ENCODE data around the gene TPM3. TPM values are rescaled to one million over a fixed set of nuclear protein-coding genes. Genes with fewer than 3 reads are reported as not detected.

TPM3 gene
- total and polyA plus RNA-seq, 2 donors (not counting 1 experiment from before 2014, with no cell fraction given) = 215 to 842 TPM

GRCh38 chr1:154220071-154220969, 28.4 kb upstream of the TPM3 start, which contains the start of gene UBAP2L:
TSS of gene UBAP2L (plus strand) at chr1:154220955. CDS start at chr1:154225124, 4,169 bp downstream.
- H3K9ac ChIP-seq (ENCODE audit: insufficient read depth, low read length) = peak within 1 kb of the TSS; percentile 100

GRCh38 chr1:154219541-154219940, 27.6 kb upstream of the TPM3 start:
- TF ChIP-seq EZH2 (IDR thresholded peaks at IDR 0.05; ENCODE audit: low read length, missing control alignments) (no peak), CTCF (conservative IDR thresholded peaks at IDR 0.05 in 1 of 2, IDR thresholded peaks at IDR 0.05 in 1 of 2; ENCODE audit: low read depth in 1 of 2, low read length in 2 of 2) (no peak)
- H4K20me1 ChIP-seq (ENCODE audit: control insufficient read depth, extremely low read depth, insufficient read depth, low read length) = peaks cover 3% of the 10 kb centered on the region
- H3K4me2 ChIP-seq (ENCODE audit: extremely low read depth, insufficient read depth, low read length) = peak overlapping the region; percentile 92
- peaks cover 7% of the 10 kb centered on the region for H3K4me1 ChIP-seq (ENCODE audit: control insufficient read depth, extremely low read depth, insufficient read depth, low read length)
- H3K79me2 ChIP-seq (ENCODE audit: control insufficient read depth, insufficient read depth, low read length) = peaks cover 77% of the 10 kb centered on the region
- peak; percentile 12 to 35 for DNase-seq (ENCODE audit: low read depth in 2 of 2)
- H3K27me3 ChIP-seq (ENCODE audit: control insufficient read depth, insufficient read depth, low read length) = no peaks in the 10 kb centered on the region
- no peaks in the 10 kb centered on the region for H3K9me3 ChIP-seq (ENCODE audit: control insufficient read depth, insufficient read depth, low read depth, low read length)
- peaks cover 4% of the 10 kb centered on the region for H3K36me3 ChIP-seq (ENCODE audit: control insufficient read depth, insufficient read depth, low read length)
- H3K4me3 ChIP-seq (replicated peaks in 1 of 4; ENCODE audit: control extremely low read depth in 1 of 4, insufficient read depth in 1 of 4, low read depth in 3 of 4, low read length in 4 of 4) = peak overlapping the region; percentile 79 to 97 (median 82)
- H2AFZ ChIP-seq (ENCODE audit: low read length) = no peak overlapping the region
- peak overlapping the region; percentile 24 for H3K9ac ChIP-seq (ENCODE audit: insufficient read depth, low read length)
- H3K27ac ChIP-seq (ENCODE audit: insufficient read depth, low read length) = peak overlapping the region; percentile 99

More at GRCh38 chr1:154220071-154220969, 28.4 kb upstream of the TPM3 start, which contains the start of gene UBAP2L:
- Histone ChIP-seq H4K20me1 (ENCODE audit: control insufficient read depth, extremely low read depth, insufficient read depth, low read length) (peaks cover 3% of the 10 kb centered on the region), H3K27me3 (ENCODE audit: control insufficient read depth, insufficient read depth, low read length) (no peaks in the 10 kb centered on the region), H3K4me2 (ENCODE audit: extremely low read depth, insufficient read depth, low read length) (peak within 1 kb of the TSS; percentile 92), H3K9me3 (ENCODE audit: control insufficient read depth, insufficient read depth, low read depth, low read length) (no peaks in the 10 kb centered on the region), H3K4me1 (ENCODE audit: control insufficient read depth, extremely low read depth, insufficient read depth, low read length) (peaks cover 7% of the 10 kb centered on the region), H3K36me3 (ENCODE audit: control insufficient read depth, insufficient read depth, low read length) (peaks cover 4% of the 10 kb centered on the region), H3K27ac (ENCODE audit: insufficient read depth, low read length) (peak within 1 kb of the TSS; percentile 99), H2AFZ (ENCODE audit: low read length) (peak within 1 kb of the TSS; percentile 82), H3K4me3 (replicated peaks in 1 of 4; ENCODE audit: control extremely low read depth in 1 of 4, insufficient read depth in 1 of 4, low read depth in 3 of 4, low read length in 4 of 4) (peak within 1 kb of the TSS; percentile 82 to 97 (median 86)), H3K79me2 (ENCODE audit: control insufficient read depth, insufficient read depth, low read length) (peaks cover 85% of the 10 kb centered on the region)
- TF ChIP-seq CTCF (conservative IDR thresholded peaks at IDR 0.05 in 1 of 2, IDR thresholded peaks at IDR 0.05 in 1 of 2; ENCODE audit: low read depth in 1 of 2, low read length in 2 of 2) (no peak), EZH2 (IDR thresholded peaks at IDR 0.05; ENCODE audit: low read length, missing control alignments) (no peak)
- peak; percentile 99 for DNase-seq (ENCODE audit: low read depth in 2 of 2)

- no peak overlapping the region for H3K27ac ChIP-seq (ENCODE audit: insufficient read depth, low read length)
- TF ChIP-seq CTCF (conservative IDR thresholded peaks at IDR 0.05 in 1 of 2, IDR thresholded peaks at IDR 0.05 in 1 of 2; ENCODE audit: low read depth in 1 of 2, low read length in 2 of 2) = no peak
- TF ChIP-seq EZH2 (IDR thresholded peaks at IDR 0.05; ENCODE audit: low read length, missing control alignments) = no peak
- no peaks in the 10 kb centered on the region for H3K27me3 ChIP-seq (ENCODE audit: control insufficient read depth, insufficient read depth, low read length)
- H3K4me3 ChIP-seq (replicated peaks in 1 of 4; ENCODE audit: control extremely low read depth in 1 of 4, insufficient read depth in 1 of 4, low read depth in 3 of 4, low read length in 4 of 4) = peak overlapping the region; percentile 79 to 97 (median 82)
- no peak overlapping the region for H3K9ac ChIP-seq (ENCODE audit: insufficient read depth, low read length)
- peaks cover 6% of the 10 kb centered on the region for H3K36me3 ChIP-seq (ENCODE audit: control insufficient read depth, insufficient read depth, low read length)
- no peak for DNase-seq (ENCODE audit: low read depth in 2 of 2)
- no peaks in the 10 kb centered on the region for H3K9me3 ChIP-seq (ENCODE audit: control insufficient read depth, insufficient read depth, low read depth, low read length)
- peaks cover 67% of the 10 kb centered on the region for H3K79me2 ChIP-seq (ENCODE audit: control insufficient read depth, insufficient read depth, low read length)
- peaks cover 3% of the 10 kb centered on the region for H4K20me1 ChIP-seq (ENCODE audit: control insufficient read depth, extremely low read depth, insufficient read depth, low read length)
- peaks cover 9% of the 10 kb centered on the region for H3K4me1 ChIP-seq (ENCODE audit: control insufficient read depth, extremely low read depth, insufficient read depth, low read length)
- H2AFZ ChIP-seq (ENCODE audit: low read length) = no peak overlapping the region
- peak overlapping the region; percentile 92 for H3K4me2 ChIP-seq (ENCODE audit: extremely low read depth, insufficient read depth, low read length)
These were observed 26.6 kb upstream of the TPM3 start for GRCh38 chr1:154218545-154218944.

Measured in fibroblast of lung (primary cell).